Transverse colon (tissue), 3 donors: ENCODE data around the gene GLI1.

Experiments used
- CTCF ChIP-seq, 5 experiments: fragments of 200-600 bp in 3 of 5; fragments of 450-650 bp in 2 of 5; sonication (generic) in 3 of 5; IDR thresholded peaks; 1 replicate in 2 of 5; 2 replicates in 3 of 5; pipeline ENCODE4 v1.5.1; 2016 to 2017; ENCODE audit warnings: antibody characterized with exemption in 5 of 5, inconsistent platforms in 3 of 5, mild to moderate bottlenecking in 2 of 5, moderate library complexity in 1 of 5
- EP300 ChIP-seq: sonication (generic); formaldehyde crosslinking; IDR thresholded peaks from one replicate; pipeline ENCODE4 v1.6.1; 2017; ENCODE audit warnings: antibody characterized with exemption, low read depth
- POLR2A ChIP-seq: fragments of 450-650 bp; IDR thresholded peaks from one replicate; pipeline ENCODE4 v1.6.1; 2016; ENCODE audit warnings: antibody characterized with exemption, mild to moderate bottlenecking, moderate library complexity

DNA sequence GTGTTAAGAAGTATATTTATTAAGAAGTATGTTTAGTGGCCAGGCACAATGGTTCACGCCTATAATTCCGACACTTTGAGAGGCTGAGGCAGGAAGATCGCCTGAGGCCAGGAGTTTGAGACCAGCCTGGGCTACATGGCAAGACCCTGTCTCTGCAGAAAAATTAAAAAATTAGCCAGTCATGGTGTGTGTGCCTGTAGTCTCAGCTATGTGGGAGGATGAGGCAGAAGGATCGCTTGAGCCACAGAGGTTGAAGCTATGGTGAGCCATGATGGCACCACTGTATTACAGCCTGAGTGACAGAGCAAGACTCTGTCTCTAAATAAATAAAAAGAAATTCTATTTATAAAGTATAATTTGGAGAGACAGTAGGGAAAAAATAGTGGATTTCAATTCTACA, 49.1 kb upstream of the GLI1 start:
- no peak for TF ChIP-seq CTCF (IDR thresholded peaks at IDR 0.05)
- TF ChIP-seq POLR2A = no peak
- no peak for TF ChIP-seq EP300
